GM21390 (cell line): ENCODE data around the gene GAPDHS.

Experiments
- ATAC-seq: cut with Tn5 transposase; IDR thresholded peaks from one replicate; pipeline ENCODE4 v1.9.1; 2021; ENCODE audit not compliant: unreplicated experiment

GAPDHS gene

GRCh38 chr19:35556025-35556590 lies 22.9 kb downstream of the GAPDHS start:
- ATAC-seq = no peak

- ATAC-seq = no peak
Measured at GRCh38 chr19:35556846-35557538, 23.7 kb downstream of the GAPDHS start.

- ATAC-seq = no peak
Measured at GRCh38 chr19:35557539-35558399, 24.5 kb downstream of the GAPDHS start.

GRCh38 chr19:35558400-35559280 lies 25.4 kb downstream of the GAPDHS start:
- no peak for ATAC-seq

- peak; percentile 58 for ATAC-seq
Measured at GRCh38 chr19:35559281-35559659, 26.0 kb downstream of the GAPDHS start.

GRCh38 chr19:35559781-35560180 lies 26.5 kb downstream of the GAPDHS start:
- no peak for ATAC-seq

GRCh38 chr19:35560271-35560670 lies 27.0 kb downstream of the GAPDHS start:
- no peak for ATAC-seq

GRCh38 chr19:35560677-35561076 lies 27.4 kb downstream of the GAPDHS start:
- ATAC-seq = no peak

- ATAC-seq = no peak
Measured at GRCh38 chr19:35561436-35561835, 28.2 kb downstream of the GAPDHS start.

GRCh38 chr19:35562336-35562735 lies 29.1 kb downstream of the GAPDHS start:
- ATAC-seq = no peak

GRCh38 chr19:35562776-35563175 lies 29.5 kb downstream of the GAPDHS start:
- ATAC-seq = no peak

- ATAC-seq = no peak
Measured at GRCh38 chr19:35563207-35563829, 30.1 kb downstream of the GAPDHS start, which contains the start of gene ATP4A. ATP4A (minus strand) TSS chr19:35563658; CDS start chr19:35563629, 29 bp downstream.

- no peak for ATAC-seq
Measured at GRCh38 chr19:35565016-35565856, 32.0 kb downstream of the GAPDHS start.

GRCh38 chr19:35566738-35567137 lies 33.5 kb downstream of the GAPDHS start:
- no peak for ATAC-seq

GRCh38 chr19:35569281-35569781 lies 36.1 kb downstream of the GAPDHS start:
- no peak for ATAC-seq

GRCh38 chr19:35571406-35571965 lies 38.2 kb downstream of the GAPDHS start:
- ATAC-seq = no peak

GRCh38 chr19:35577918-35578317 lies 44.7 kb downstream of the GAPDHS start:
- no peak for ATAC-seq

GRCh38 chr19:35578707-35579106 lies 45.5 kb downstream of the GAPDHS start:
- no peak for ATAC-seq

GRCh38 chr19:35582760-35583159 lies 49.5 kb downstream of the GAPDHS start:
- no peak for ATAC-seq
